ENCODE measurements around the gene CCDC69.
"Not testable (repeated sequence)": the region's sequence is repeated elsewhere in the genome, so short reads cannot be mapped to it uniquely, and the experiment has no call there.

The CCDC69 gene

GRCh38 chr5:151254990-151255389 lies 31.1 kb upstream of the CCDC69 start:
- not testable (repeated sequence) for H3K9me3 ChIP-seq (replicated peaks; ENCODE audit: low read length); H3K36me3 ChIP-seq (ENCODE audit: insufficient read depth, low read length); H3K4me3 ChIP-seq (ENCODE audit: low read length); H3K9ac ChIP-seq (ENCODE audit: low read depth, low read length); H3K27me3 ChIP-seq (ENCODE audit: control insufficient read depth, insufficient read depth, low read length); H3K4me2 ChIP-seq (ENCODE audit: low read length)
- peaks cover 10% of the 10 kb centered on the region for H3K4me1 ChIP-seq (ENCODE audit: control insufficient read depth, insufficient read depth, low read length)

GRCh38 chr5:151254556-151254955 lies 30.7 kb upstream of the CCDC69 start:
- no peak overlapping the region for H3K4me2 ChIP-seq (ENCODE audit: low read length)
- no peaks in the 10 kb centered on the region for H3K9me3 ChIP-seq (replicated peaks; ENCODE audit: low read length)
- no peak overlapping the region for H3K4me3 ChIP-seq (ENCODE audit: low read length)
- no peaks in the 10 kb centered on the region for H3K27me3 ChIP-seq (ENCODE audit: control insufficient read depth, insufficient read depth, low read length)
- no peaks in the 10 kb centered on the region for H3K36me3 ChIP-seq (ENCODE audit: insufficient read depth, low read length)
- H3K4me1 ChIP-seq (ENCODE audit: control insufficient read depth, insufficient read depth, low read length), result peaks cover 10% of the 10 kb centered on the region
- no peak overlapping the region for H3K9ac ChIP-seq (ENCODE audit: low read depth, low read length)

DNA sequence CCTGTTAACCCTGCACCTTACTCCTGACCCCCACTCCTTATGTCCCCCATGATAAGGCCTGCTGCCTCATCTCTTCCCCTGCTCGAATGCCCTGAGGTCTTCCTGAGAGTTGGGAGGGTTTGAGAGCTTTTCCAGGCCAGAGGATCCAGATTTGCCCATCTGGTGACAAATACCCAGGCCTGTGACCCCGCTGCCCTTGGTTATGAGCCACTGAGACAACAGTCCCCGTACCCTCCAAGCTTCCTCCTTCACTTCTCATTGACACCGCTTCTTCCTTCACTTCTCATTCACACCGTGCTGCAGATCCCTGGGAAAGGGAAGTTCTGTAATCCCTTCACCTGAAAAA lies 29.7 kb upstream of the CCDC69 start:
- peak overlapping the region; percentile 94 for H3K4me2 ChIP-seq (ENCODE audit: low read length)
- peaks cover 10% of the 10 kb centered on the region for H3K4me1 ChIP-seq (ENCODE audit: control insufficient read depth, insufficient read depth, low read length)
- H3K36me3 ChIP-seq (ENCODE audit: insufficient read depth, low read length), result no peaks in the 10 kb centered on the region
- no peaks in the 10 kb centered on the region for H3K9me3 ChIP-seq (replicated peaks; ENCODE audit: low read length)
- peak overlapping the region; percentile 93 for H3K4me3 ChIP-seq (ENCODE audit: low read length)
- H3K9ac ChIP-seq (ENCODE audit: low read depth, low read length), result peak overlapping the region; percentile 83
- peaks cover 6% of the 10 kb centered on the region for H3K27me3 ChIP-seq (ENCODE audit: control insufficient read depth, insufficient read depth, low read length)

DNA sequence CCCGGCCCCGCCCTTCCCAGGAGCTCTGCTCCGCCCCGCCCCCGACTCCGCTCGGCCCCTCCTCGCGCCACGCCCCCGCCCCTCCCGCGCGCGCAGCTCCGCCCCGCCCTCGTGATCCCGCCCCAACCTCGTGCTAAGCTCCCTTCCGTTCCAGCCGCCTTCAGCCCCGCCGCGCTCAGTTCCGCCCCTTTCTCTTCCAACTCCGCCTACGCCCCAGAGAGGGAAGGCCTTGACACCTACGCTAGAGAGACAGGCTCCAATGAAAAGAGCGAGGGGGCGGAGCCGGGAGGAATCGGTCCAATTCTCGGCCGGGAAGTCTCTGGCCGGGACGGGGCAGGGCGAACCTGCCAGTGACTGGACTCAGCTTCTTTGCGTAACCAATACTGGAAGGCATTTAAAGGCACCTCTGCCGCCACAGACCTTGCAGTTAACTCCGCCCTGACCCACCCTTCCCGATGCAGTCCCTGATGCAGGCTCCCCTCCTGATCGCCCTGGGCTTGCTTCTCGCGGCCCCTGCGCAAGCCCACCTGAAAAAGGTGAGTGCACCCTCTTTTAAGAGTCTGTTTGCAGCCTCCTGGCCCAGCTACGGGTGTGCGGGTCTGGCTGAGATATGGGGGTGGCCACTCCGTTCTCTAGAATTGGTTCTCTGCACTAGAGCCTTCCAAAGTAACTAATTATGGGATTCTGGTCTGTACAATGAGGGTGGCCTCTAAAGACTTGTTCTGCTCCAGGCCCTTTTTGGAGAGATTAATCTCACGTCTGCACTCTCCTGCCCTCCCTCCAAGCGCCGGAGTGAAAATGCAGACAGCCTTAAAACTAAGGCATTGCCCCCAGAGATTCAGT lies 29.1 kb upstream of the CCDC69 start, which contains the start of gene GM2A:
Gene GM2A, plus strand, starts transcription at position 424 of the 843 bp plus-strand sequence. Its CDS starts 32 bp downstream, at position 456.
- H3K27me3 ChIP-seq (ENCODE audit: control insufficient read depth, insufficient read depth, low read length), result peaks cover 12% of the 10 kb centered on the region
- no peaks in the 10 kb centered on the region for H3K9me3 ChIP-seq (replicated peaks; ENCODE audit: low read length)
- no peaks in the 10 kb centered on the region for H3K36me3 ChIP-seq (ENCODE audit: insufficient read depth, low read length)
- peaks cover 10% of the 10 kb centered on the region for H3K4me1 ChIP-seq (ENCODE audit: control insufficient read depth, insufficient read depth, low read length)
- H3K9ac ChIP-seq (ENCODE audit: low read depth, low read length), result peak within 1 kb of the TSS; percentile 83
- peak within 1 kb of the TSS; percentile 94 for H3K4me2 ChIP-seq (ENCODE audit: low read length)
- peak within 1 kb of the TSS; percentile 93 for H3K4me3 ChIP-seq (ENCODE audit: low read length)

DNA sequence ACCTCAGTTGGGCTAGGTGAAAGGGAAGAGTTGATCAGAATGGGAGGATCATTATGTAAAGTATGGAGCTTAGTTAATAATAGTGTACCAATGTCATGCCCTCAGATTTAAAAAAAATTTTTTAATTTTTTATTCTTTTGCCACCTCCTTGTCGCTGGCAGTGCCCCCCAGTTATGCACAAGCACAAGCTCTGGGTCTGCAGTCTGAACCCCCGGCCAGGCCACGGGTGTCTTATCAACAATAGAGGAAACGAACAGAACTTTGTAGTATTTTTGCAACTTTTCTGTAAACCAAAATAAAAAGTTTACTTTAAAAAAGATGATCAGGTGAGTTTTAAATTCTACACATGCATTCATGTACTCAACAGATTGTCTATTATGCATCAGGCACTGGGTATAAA lies 27.7 kb upstream of the CCDC69 start:
- Histone ChIP-seq H3K4me1 (ENCODE audit: control insufficient read depth, insufficient read depth, low read length) (peaks cover 10% of the 10 kb centered on the region), H3K9ac (ENCODE audit: low read depth, low read length) (no peak overlapping the region), H3K4me3 (ENCODE audit: low read length) (no peak overlapping the region), H3K27me3 (ENCODE audit: control insufficient read depth, insufficient read depth, low read length) (peaks cover 24% of the 10 kb centered on the region), H3K36me3 (ENCODE audit: insufficient read depth, low read length) (no peaks in the 10 kb centered on the region), H3K4me2 (ENCODE audit: low read length) (no peak overlapping the region), H3K9me3 (replicated peaks; ENCODE audit: low read length) (no peaks in the 10 kb centered on the region)

- H3K4me1 ChIP-seq (ENCODE audit: control insufficient read depth, insufficient read depth, low read length), result peaks cover 10% of the 10 kb centered on the region
- no peak overlapping the region for H3K9ac ChIP-seq (ENCODE audit: low read depth, low read length)
- H3K27me3 ChIP-seq (ENCODE audit: control insufficient read depth, insufficient read depth, low read length), result peaks cover 29% of the 10 kb centered on the region
- H3K4me2 ChIP-seq (ENCODE audit: low read length), result no peak overlapping the region
- no peak overlapping the region for H3K4me3 ChIP-seq (ENCODE audit: low read length)
- H3K9me3 ChIP-seq (replicated peaks; ENCODE audit: low read length), result no peaks in the 10 kb centered on the region
- no peaks in the 10 kb centered on the region for H3K36me3 ChIP-seq (ENCODE audit: insufficient read depth, low read length)
Measured at GRCh38 chr5:151251001-151251551, 27.2 kb upstream of the CCDC69 start.

DNA sequence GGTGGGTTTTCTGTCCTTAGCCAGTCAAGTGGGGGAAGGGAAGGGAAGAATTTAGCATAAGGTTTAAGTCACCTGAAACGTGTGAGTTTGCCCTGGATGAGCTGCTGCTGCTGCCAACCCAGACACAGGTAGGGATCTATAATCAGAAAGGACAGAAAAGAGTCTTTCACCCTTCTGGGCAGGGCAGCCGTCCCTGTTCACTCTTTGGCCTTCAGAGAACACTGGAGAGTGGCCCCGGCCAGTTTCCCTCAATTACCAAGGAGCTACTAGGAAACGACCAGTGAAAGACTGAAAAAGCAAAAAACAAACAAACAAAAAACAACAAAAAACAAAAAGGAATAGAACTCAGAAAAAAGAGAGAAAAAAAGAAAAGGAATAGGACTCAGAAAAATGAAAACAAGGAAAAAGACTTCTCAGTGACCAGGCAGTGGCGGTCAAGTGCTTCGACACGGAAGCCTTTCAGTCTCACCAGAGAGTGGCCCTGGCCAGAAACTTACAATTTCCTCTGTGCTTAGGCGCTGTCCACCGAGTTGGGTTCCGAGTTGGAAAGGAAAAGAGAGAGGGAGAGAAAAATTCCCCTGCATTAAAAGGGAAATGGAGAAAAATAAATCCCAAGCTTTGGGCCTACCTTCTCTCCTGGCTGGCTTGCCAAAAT lies 26.6 kb upstream of the CCDC69 start:
- no peak overlapping the region for H3K4me3 ChIP-seq (ENCODE audit: low read length)
- no peak overlapping the region for H3K9ac ChIP-seq (ENCODE audit: low read depth, low read length)

GRCh38 chr5:151249281-151249680 lies 25.4 kb upstream of the CCDC69 start:
- no peak overlapping the region for H3K4me2 ChIP-seq (ENCODE audit: low read length)
- no peaks in the 10 kb centered on the region for H3K36me3 ChIP-seq (ENCODE audit: insufficient read depth, low read length)
- no peak overlapping the region for H3K4me3 ChIP-seq (ENCODE audit: low read length)
- H3K4me1 ChIP-seq (ENCODE audit: control insufficient read depth, insufficient read depth, low read length), result peaks cover 9% of the 10 kb centered on the region
- no peak overlapping the region for H3K9ac ChIP-seq (ENCODE audit: low read depth, low read length)
- peaks cover 36% of the 10 kb centered on the region for H3K27me3 ChIP-seq (ENCODE audit: control insufficient read depth, insufficient read depth, low read length)
- H3K9me3 ChIP-seq (replicated peaks; ENCODE audit: low read length), result no peaks in the 10 kb centered on the region

More for the DNA sequence above, 26.6 kb upstream of the CCDC69 start:
- Histone ChIP-seq H3K9me3 (replicated peaks; ENCODE audit: low read length) (no peaks in the 10 kb centered on the region), H3K4me2 (ENCODE audit: low read length) (no peak overlapping the region), H3K4me1 (ENCODE audit: control insufficient read depth, insufficient read depth, low read length) (peaks cover 10% of the 10 kb centered on the region), H3K36me3 (ENCODE audit: insufficient read depth, low read length) (no peaks in the 10 kb centered on the region), H3K27me3 (ENCODE audit: control insufficient read depth, insufficient read depth, low read length) (peaks cover 35% of the 10 kb centered on the region)

- Histone ChIP-seq H3K4me1 (ENCODE audit: control insufficient read depth, insufficient read depth, low read length) (peaks cover 3% of the 10 kb centered on the region), H3K4me3 (ENCODE audit: low read length) (no peak overlapping the region), H3K9me3 (replicated peaks; ENCODE audit: low read length) (no peaks in the 10 kb centered on the region), H3K4me2 (ENCODE audit: low read length) (no peak overlapping the region), H3K9ac (ENCODE audit: low read depth, low read length) (no peak overlapping the region), H3K36me3 (ENCODE audit: insufficient read depth, low read length) (no peaks in the 10 kb centered on the region), H3K27me3 (ENCODE audit: control insufficient read depth, insufficient read depth, low read length) (peaks cover 36% of the 10 kb centered on the region)
Measured at GRCh38 chr5:151248651-151249050, 24.8 kb upstream of the CCDC69 start.

DNA sequence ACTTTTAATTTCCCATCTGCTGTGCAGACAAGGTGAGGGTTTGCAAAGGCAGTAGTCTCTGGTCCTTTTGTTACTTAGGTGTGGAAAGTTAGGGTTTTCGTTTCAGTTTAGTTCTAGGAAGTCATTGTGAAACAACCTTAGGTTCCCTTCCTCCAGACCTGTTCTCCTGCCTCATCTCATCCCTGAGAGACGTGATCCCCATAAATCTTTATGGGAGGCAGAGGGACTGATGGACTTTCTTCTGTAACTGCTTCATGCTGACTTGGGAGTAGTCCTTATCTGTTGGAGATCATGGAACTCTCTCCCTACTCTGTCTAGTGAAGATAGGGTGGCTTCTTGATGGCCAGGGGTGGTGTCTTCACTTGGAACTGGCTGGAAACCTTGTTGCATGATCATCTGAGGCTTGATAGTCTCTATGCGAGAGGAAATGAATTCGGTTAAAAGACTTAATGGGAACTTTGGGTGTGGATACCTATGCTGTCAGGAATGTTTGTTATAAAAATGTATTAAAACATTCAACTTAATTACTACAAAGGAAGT lies 21.9 kb upstream of the CCDC69 start:
- Histone ChIP-seq H3K9ac (ENCODE audit: low read depth, low read length) (no peak overlapping the region), H3K27me3 (ENCODE audit: control insufficient read depth, insufficient read depth, low read length) (peaks cover 36% of the 10 kb centered on the region), H3K4me1 (ENCODE audit: control insufficient read depth, insufficient read depth, low read length) (no peaks in the 10 kb centered on the region), H3K36me3 (ENCODE audit: insufficient read depth, low read length) (no peaks in the 10 kb centered on the region), H3K4me2 (ENCODE audit: low read length) (no peak overlapping the region), H3K4me3 (ENCODE audit: low read length) (no peak overlapping the region), H3K9me3 (replicated peaks; ENCODE audit: low read length) (no peaks in the 10 kb centered on the region)

GRCh38 chr5:151244206-151244605 lies 20.3 kb upstream of the CCDC69 start:
- Histone ChIP-seq H3K27me3 (ENCODE audit: control insufficient read depth, insufficient read depth, low read length) (peaks cover 34% of the 10 kb centered on the region), H3K9me3 (replicated peaks; ENCODE audit: low read length) (no peaks in the 10 kb centered on the region), H3K36me3 (ENCODE audit: insufficient read depth, low read length) (no peaks in the 10 kb centered on the region), H3K9ac (ENCODE audit: low read depth, low read length) (no peak overlapping the region), H3K4me3 (ENCODE audit: low read length) (no peak overlapping the region), H3K4me1 (ENCODE audit: control insufficient read depth, insufficient read depth, low read length) (no peaks in the 10 kb centered on the region), H3K4me2 (ENCODE audit: low read length) (no peak overlapping the region)

Measured in skeletal muscle satellite cell (primary cell).